GM12873 (cell line): ENCODE data around the gene WDR77.

Experiments
- TF ChIP-seq, protein P1 (sequence below): IDR thresholded peaks from 2 replicates; pipeline ENCODE4 v1.5.1; 2012; ENCODE audit warnings: low read depth, mild to moderate bottlenecking, moderate library complexity, low read length, control low read depth; ENCODE audit not compliant: insufficient read depth; ENCODE audit errors: missing control alignments

Gene WDR77

DNA sequence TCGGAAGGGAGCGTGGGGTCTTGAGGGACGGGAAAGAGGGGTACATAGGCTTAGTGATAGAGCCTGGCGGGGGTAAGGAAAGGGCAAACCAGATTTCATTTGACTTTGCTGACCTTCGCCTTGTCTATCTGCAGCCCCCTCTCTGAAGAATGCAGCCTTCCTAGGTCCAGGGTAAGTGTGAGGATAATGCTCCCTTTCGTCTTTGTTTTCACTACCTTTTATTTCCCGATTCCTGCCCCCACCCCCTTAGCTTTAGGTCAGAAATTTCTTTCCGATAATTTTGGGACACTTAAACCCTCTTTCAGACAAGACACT is 604 bp upstream of the WDR77 start:
- TF ChIP-seq, protein P1, sequence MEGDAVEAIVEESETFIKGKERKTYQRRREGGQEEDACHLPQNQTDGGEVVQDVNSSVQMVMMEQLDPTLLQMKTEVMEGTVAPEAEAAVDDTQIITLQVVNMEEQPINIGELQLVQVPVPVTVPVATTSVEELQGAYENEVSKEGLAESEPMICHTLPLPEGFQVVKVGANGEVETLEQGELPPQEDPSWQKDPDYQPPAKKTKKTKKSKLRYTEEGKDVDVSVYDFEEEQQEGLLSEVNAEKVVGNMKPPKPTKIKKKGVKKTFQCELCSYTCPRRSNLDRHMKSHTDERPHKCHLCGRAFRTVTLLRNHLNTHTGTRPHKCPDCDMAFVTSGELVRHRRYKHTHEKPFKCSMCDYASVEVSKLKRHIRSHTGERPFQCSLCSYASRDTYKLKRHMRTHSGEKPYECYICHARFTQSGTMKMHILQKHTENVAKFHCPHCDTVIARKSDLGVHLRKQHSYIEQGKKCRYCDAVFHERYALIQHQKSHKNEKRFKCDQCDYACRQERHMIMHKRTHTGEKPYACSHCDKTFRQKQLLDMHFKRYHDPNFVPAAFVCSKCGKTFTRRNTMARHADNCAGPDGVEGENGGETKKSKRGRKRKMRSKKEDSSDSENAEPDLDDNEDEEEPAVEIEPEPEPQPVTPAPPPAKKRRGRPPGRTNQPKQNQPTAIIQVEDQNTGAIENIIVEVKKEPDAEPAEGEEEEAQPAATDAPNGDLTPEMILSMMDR = no peak

DNA sequence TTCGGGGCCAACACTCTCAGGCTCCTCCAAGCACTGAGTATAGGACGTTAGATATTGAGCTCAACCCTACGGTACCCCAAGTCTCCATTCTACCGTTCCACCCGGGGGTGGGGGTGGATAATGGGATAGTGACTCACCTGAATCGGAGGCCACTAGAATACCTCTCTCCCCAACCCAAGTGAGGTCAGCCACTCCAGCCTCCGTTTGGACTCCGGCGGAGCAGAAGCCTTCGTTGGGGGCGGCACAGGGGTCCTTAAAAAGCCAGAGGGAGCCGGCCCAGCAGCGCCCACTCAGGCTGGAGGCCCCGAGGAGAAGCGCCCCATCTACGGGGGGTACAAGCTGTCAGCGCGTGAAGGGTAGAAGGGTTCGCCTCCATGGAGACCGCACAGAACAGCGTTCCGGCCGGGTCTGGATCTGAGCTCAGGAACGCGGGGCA is 556 bp downstream of the WDR77 start:
- TF ChIP-seq, protein P1 = no peak

DNA sequence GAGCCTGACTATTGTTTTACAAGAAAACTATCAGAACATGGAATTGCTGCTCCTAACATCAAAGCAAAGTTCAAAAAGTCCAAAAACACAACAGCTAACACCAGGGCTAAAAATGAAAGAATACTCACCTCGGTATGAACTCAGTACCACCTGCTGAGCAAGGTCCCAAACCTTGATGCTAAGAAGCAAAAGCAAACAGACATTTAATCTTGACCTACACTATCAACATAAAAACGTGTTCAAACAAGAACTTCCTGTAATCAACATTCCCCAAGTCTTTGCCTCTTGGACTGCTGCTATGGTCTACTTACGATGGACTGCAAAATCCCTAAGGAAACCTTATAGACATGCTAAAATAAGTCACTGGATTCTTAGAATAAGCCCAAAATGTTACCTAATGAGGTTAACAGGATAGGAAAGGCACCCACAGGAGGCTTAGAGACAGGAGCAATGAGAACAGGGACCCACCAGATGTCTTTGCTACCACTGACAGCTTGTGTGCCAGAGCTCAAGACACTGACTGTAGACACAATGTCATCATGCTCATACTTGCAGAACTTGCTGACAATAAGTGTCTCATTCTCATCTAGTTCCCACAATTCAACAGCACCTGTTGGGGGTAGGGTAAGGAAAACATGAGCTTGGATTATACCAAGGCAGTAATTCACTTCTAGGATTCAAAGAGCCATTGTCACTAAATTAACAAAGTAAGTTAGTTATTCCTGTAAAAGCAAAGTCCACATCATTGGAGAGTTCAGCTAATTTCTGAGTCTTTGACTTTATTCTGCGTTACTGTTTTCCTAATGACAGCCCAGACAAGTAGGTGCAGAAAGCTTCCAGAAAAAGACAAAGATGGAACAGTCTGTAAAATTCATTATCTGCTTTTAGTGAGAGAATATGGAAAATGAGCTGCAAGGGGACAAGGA is 1.8 kb downstream of the WDR77 start:
- TF ChIP-seq, protein P1 = no peak

DNA sequence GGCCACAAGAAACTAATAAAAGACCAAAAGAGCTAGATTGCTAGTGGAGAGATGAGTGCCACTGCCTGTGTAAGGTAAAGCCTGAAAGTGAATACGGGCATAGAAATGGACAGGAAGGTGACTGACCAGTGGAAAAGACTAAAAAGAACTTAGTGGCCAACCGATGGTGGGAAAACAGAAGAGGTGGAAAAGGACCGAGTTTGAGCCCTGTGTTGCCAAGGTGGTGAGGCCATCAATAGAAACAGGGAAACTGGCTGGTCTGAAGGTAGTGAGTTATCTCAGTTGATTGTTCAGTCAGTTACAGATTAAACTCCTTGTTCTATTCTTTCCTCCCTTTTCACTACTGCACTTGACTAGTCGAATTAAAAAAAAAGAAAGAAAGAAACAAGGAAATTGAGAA is 2.5 kb downstream of the WDR77 start:
- TF ChIP-seq, protein P1 = no peak

DNA sequence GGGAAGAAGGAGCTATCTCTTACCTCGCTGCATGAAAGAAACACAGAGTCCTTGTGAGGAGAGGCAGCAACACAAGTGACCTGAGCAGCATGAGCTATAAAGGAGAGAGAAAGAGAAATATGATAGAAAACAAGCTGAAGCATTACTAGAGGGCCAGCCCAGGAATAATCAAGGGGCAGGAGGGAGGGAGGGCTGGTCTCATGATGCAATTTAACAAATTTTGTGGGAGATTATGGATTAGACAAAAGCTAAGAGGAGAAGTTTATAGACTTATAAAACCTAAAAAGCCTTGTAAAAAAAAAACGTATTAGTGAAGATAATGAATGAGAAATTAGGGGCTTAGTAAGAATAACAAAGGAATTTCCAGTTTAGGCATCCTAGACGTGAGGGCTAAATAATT is 5.0 kb downstream of the WDR77 start:
- TF ChIP-seq, protein P1 = no peak

DNA sequence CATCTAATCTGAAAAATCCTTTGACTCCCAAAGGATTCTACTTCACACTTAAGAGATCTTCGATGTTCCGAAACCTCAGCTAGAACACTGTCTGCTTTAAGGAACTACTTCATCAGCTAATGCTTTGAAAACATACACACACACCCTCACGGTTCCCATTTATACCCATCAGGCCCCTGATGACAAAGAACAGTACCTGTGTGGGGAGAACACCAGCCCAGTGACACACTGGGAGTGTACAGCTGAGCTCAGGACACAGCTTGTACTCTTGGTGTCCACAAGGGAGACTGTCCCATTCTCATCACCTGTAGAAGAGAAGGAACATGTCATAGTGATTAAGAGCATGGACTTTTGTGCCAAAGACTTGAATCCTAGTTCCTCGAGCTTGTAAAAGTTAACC is 6.6 kb downstream of the WDR77 start:
- TF ChIP-seq, protein P1 = no peak

DNA sequence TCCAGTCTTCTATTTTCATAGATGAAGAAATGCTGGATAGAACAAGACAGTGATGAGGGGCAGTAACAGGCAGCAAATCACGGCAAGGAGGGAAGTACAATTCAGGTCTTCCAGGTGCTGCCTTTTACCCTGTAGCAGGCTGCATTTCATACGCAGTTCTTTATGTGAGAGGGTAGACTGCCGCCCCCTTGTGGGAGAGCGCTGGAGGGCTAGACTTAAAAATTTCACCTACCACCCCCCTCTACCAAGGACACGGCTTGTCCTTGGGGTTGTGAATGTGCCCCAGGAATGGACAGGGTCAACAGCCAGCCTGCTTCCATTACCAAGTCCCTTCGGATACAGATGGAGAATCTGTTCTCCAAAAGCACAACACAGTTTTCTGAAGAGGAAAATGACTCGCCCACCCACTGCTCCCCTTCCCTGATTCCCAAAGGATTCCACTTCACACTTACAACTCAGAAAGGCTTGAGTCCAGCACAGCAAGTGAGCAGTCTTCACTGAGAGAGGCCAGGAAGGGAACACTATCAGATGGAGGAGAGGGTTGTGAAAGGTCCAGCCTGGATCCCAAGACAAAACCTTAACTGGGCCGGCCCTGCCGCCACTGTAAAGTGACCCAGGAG is 7.4 kb downstream of the WDR77 start:
- TF ChIP-seq, protein P1 = peak; percentile 82
